Activated naive CD4-positive, alpha-beta T cell treated with anti-CD3 and anti-CD28 coated beads for 36 hours (primary cell): Measurements from ENCODE around the gene SLX1B. TPM values are rescaled to one million over a fixed set of nuclear protein-coding genes. Genes with fewer than 3 reads are reported as not detected.
"Not testable (repeated sequence)": the region's sequence is repeated elsewhere in the genome, so short reads cannot be mapped to it uniquely, and the experiment has no call there.

Source experiments
- CTCF ChIA-PET: fragments of 350-600 bp; sonication (Branson Sonifier 250); formaldehyde crosslinking; loops from one replicate; lab custom pipeline; 2021; ENCODE audit warnings: antibody characterized with exemption; lab: Charles Lee
- DNase-seq: peaks from one replicate; pipeline ENCODE4 v3.0.0-alpha.2; 2020
- H3K27ac Mint-ChIP-seq: one replicate; pipeline ENCODE4 v1.8.0; 2021; ENCODE audit warnings: mild to moderate bottlenecking, mixed read lengths
- H3K27me3 Mint-ChIP-seq: one replicate; pipeline ENCODE4 v1.8.0; 2021; ENCODE audit warnings: low read depth, mixed read lengths
- H3K36me3 Mint-ChIP-seq: one replicate; pipeline ENCODE4 v1.8.0; 2021; ENCODE audit warnings: low read depth, mixed read lengths
- H3K4me1 Mint-ChIP-seq: one replicate; pipeline ENCODE4 v1.8.0; 2021; ENCODE audit warnings: low read depth, mixed read lengths
- H3K4me3 Mint-ChIP-seq: one replicate; pipeline ENCODE4 v1.8.0; 2021; ENCODE audit warnings: mild to moderate bottlenecking, moderate library complexity, mixed read lengths
- H3K9me3 Mint-ChIP-seq: one replicate; pipeline ENCODE4 v1.8.0; 2021; ENCODE audit warnings: mixed read lengths
- intact Hi-C: fragments of 100-400 bp; cut with micrococcal nuclease; formaldehyde crosslinking; loops from one replicate; pipeline ENCODE4 v1.15.1; 2023
- total RNA-seq, 2 experiments: library from RNA; stranded (reverse); gene quantifications; one replicate each; pipeline ENCODE4 v1.2.3, GENCODE V29; 2021

The SLX1B gene
- total RNA-seq, 2 experiments from 2014 or later, result 73.2 to 84.2 TPM

GRCh38 chr16:29469660-29470059 lies 15.3 kb downstream of the SLX1B start:
- H3K4me1 Mint-ChIP-seq, CTCF ChIA-PET, H3K27me3 Mint-ChIP-seq, H3K36me3 Mint-ChIP-seq, H3K27ac Mint-ChIP-seq, intact Hi-C loops, H3K9me3 Mint-ChIP-seq, H3K4me3 Mint-ChIP-seq: not testable (repeated sequence)
- peak; percentile 6 for DNase-seq

- DNase-seq, H3K27ac Mint-ChIP-seq, intact Hi-C loops, H3K9me3 Mint-ChIP-seq, H3K4me3 Mint-ChIP-seq, CTCF ChIA-PET, H3K36me3 Mint-ChIP-seq, H3K4me1 Mint-ChIP-seq, H3K27me3 Mint-ChIP-seq: not testable (repeated sequence)
Measured at GRCh38 chr16:29472065-29472464, 17.7 kb downstream of the SLX1B start.

GRCh38 chr16:29482276-29482675 lies 27.9 kb downstream of the SLX1B start:
- H3K27ac Mint-ChIP-seq, intact Hi-C loops, H3K27me3 Mint-ChIP-seq, H3K36me3 Mint-ChIP-seq, H3K9me3 Mint-ChIP-seq, DNase-seq, H3K4me1 Mint-ChIP-seq, H3K4me3 Mint-ChIP-seq, CTCF ChIA-PET: not testable (repeated sequence)

- DNase-seq, intact Hi-C loops, H3K4me1 Mint-ChIP-seq, H3K27me3 Mint-ChIP-seq, H3K9me3 Mint-ChIP-seq, H3K27ac Mint-ChIP-seq, H3K36me3 Mint-ChIP-seq, H3K4me3 Mint-ChIP-seq, CTCF ChIA-PET: not testable (repeated sequence)
Measured at GRCh38 chr16:29506308-29506707, 52.0 kb downstream of the SLX1B start, which contains the start of gene NPIPB12. TSS of gene NPIPB12 (minus strand) at chr16:29506408.

Other genes starting within 250 kb of the SLX1B start
- 1 to 10 TPM; 1.2 TPM for gene NPIPB11, start 47.8 kb upstream of the SLX1B start, total RNA-seq
- 10 to 100 TPM; 11.9 to 12.4 TPM for gene BOLA2, start 182 bp upstream of the SLX1B start, total RNA-seq
- gene SULT1A4, start 5.4 kb downstream of the SLX1B start, total RNA-seq, result 1 to 10 TPM in 1 of 2 experiments, under 1 TPM in 1; 0.91 to 1.8 TPM
- gene NPIPB12, start 51.9 kb downstream of the SLX1B start, total RNA-seq, result 10 to 100 TPM; 42.1 to 47.3 TPM
- gene SPN, start 208.7 kb downstream of the SLX1B start, total RNA-seq, result 10 to 100 TPM; 51.9 to 53.2 TPM
- gene QPRT, start 224.6 kb downstream of the SLX1B start, total RNA-seq, result 1 to 10 TPM; 8.3 to 9.2 TPM